ENCODE measurements around the gene DHFR2.

DNA sequence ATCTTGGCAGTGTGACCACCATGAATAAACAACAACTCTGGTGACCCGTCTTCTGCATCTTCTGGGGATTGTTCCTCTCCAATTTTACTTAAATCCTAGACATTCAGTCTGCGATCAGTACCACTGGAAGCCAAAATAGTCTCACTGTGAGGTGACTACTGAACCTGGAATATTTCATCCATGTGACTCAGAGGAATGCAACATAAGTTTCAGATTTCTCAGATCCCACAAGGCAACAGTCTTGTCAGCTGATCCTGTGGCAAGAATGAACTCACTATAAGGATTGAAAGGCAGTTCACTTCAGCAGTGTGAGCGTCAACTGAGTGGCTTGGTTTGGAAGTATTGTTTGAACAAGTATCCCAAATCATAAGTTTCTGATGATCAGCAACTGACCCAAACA is 13.3 kb upstream of the DHFR2 start:
- TF ChIP-seq, protein P1, sequence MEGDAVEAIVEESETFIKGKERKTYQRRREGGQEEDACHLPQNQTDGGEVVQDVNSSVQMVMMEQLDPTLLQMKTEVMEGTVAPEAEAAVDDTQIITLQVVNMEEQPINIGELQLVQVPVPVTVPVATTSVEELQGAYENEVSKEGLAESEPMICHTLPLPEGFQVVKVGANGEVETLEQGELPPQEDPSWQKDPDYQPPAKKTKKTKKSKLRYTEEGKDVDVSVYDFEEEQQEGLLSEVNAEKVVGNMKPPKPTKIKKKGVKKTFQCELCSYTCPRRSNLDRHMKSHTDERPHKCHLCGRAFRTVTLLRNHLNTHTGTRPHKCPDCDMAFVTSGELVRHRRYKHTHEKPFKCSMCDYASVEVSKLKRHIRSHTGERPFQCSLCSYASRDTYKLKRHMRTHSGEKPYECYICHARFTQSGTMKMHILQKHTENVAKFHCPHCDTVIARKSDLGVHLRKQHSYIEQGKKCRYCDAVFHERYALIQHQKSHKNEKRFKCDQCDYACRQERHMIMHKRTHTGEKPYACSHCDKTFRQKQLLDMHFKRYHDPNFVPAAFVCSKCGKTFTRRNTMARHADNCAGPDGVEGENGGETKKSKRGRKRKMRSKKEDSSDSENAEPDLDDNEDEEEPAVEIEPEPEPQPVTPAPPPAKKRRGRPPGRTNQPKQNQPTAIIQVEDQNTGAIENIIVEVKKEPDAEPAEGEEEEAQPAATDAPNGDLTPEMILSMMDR (conservative IDR thresholded peaks at IDR 0.05; ENCODE audit: low read depth, low read length): no peak
- no peak for TF ChIP-seq EZH2 (IDR thresholded peaks at IDR 0.05; ENCODE audit: borderline replicate concordance, low read depth, low read length, poor library complexity, severe bottlenecking)
